ENCODE results near the gene NUAK1. TPM values are rescaled to one million over a fixed set of nuclear protein-coding genes. Genes with fewer than 3 reads are reported as not detected.

NUAK1 gene
- total RNA-seq, 1 donor from 2014 or later = 7.6 TPM

DNA sequence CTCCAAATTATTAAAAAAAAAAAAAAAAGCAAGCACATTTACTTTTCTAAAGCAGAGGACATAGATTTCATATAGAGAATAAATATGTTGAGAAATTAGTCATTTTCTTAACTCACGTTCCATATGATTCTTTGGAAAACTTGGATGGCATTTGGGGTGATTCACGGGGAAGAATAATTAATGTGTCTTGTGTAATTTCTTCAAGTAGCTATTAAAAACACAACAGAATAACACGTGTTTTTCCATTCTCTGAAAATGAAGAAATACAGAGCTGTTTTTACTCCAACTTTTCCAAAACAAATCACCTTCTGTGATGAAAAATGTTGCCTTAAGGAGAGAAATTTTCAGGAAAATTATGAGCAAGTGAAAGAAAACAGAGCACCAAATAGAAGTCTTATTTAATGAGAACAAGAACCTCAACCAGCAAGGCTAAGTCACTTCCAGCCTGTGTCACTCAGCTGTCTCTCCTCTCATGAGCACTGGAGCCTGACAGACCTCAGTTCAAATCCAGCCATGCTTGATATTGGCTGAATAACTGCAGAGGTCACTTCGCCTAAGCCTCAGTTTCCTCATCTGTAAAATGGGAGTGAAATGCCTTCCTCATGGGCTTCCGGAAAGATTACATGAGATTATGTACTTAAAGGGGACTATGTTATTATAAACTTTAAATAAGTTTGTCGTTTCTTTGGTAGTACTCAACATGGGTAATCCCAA lies 42.8 kb upstream of the NUAK1 start:
- Histone ChIP-seq H3K36me3 (ENCODE audit: control insufficient read depth, insufficient read depth, low read length) (no peaks in the 10 kb centered on the region), H3K4me3 (ENCODE audit: low read depth, low read length) (no peak overlapping the region), H3K27me3 (ENCODE audit: control insufficient read depth, insufficient read depth, low read length) (no peaks in the 10 kb centered on the region)
- FAIRE-seq (no peak), DNase-seq (ENCODE audit: low read depth) (no peak)
- TF ChIP-seq, protein P1, sequence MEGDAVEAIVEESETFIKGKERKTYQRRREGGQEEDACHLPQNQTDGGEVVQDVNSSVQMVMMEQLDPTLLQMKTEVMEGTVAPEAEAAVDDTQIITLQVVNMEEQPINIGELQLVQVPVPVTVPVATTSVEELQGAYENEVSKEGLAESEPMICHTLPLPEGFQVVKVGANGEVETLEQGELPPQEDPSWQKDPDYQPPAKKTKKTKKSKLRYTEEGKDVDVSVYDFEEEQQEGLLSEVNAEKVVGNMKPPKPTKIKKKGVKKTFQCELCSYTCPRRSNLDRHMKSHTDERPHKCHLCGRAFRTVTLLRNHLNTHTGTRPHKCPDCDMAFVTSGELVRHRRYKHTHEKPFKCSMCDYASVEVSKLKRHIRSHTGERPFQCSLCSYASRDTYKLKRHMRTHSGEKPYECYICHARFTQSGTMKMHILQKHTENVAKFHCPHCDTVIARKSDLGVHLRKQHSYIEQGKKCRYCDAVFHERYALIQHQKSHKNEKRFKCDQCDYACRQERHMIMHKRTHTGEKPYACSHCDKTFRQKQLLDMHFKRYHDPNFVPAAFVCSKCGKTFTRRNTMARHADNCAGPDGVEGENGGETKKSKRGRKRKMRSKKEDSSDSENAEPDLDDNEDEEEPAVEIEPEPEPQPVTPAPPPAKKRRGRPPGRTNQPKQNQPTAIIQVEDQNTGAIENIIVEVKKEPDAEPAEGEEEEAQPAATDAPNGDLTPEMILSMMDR (IDR thresholded peaks at IDR 0.05; ENCODE audit: insufficient read depth, low read length, severe bottlenecking) = no peak

DNA sequence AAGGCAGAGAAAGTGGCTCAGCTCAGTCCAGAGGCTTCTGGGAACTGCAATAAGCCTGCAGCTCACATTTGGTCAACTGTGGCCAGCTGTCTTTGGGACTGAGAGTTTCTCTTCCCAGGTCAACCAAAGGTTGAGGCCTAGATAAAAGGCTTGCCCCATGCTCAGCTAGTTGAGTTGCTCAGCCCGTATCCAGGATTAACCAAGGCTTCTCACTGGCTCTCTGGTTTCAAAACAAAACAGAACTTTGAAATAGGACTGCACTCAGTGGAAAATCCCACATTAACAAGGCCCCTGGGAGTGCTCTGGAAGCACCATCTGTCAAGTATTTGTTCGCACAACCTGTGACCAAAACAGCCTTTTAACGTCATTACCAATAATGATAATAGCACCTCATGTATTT lies 40.3 kb upstream of the NUAK1 start:
- Histone ChIP-seq H3K36me3 (ENCODE audit: control insufficient read depth, insufficient read depth, low read length) (no peaks in the 10 kb centered on the region), H3K27me3 (ENCODE audit: control insufficient read depth, insufficient read depth, low read length) (no peaks in the 10 kb centered on the region), H3K4me3 (ENCODE audit: low read depth, low read length) (no peak overlapping the region)
- TF ChIP-seq, protein P1 (IDR thresholded peaks at IDR 0.05; ENCODE audit: insufficient read depth, low read length, severe bottlenecking) = no peak
- DNase-seq (ENCODE audit: low read depth) (no peak), FAIRE-seq (no peak)

DNA sequence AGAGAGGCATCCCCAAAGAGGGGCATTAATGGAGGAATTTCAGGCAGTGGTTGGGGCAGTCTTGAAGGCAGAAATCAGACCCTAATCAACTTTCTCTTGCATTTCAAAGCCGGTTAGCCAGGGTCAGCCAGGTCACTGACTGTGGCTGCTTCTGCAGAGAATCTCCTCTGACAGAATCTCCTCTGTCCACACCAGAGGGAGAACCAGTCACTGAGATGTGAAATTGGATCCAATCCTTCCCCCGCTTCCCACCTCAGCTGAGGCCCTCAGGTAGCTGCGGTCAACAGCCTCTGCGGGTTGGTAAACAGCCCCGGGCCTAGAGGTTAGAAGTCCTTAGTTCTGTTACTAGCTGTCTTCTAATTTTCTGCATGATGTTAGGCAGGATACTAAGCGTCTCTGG lies 39.8 kb upstream of the NUAK1 start:
- no peak for DNase-seq (ENCODE audit: low read depth)
- TF ChIP-seq, protein P1 (IDR thresholded peaks at IDR 0.05; ENCODE audit: insufficient read depth, low read length, severe bottlenecking) = no peak
- H3K36me3 ChIP-seq (ENCODE audit: control insufficient read depth, insufficient read depth, low read length) = no peaks in the 10 kb centered on the region
- H3K27me3 ChIP-seq (ENCODE audit: control insufficient read depth, insufficient read depth, low read length) = no peaks in the 10 kb centered on the region
- no peak overlapping the region for H3K4me3 ChIP-seq (ENCODE audit: low read depth, low read length)
- FAIRE-seq = no peak

DNA sequence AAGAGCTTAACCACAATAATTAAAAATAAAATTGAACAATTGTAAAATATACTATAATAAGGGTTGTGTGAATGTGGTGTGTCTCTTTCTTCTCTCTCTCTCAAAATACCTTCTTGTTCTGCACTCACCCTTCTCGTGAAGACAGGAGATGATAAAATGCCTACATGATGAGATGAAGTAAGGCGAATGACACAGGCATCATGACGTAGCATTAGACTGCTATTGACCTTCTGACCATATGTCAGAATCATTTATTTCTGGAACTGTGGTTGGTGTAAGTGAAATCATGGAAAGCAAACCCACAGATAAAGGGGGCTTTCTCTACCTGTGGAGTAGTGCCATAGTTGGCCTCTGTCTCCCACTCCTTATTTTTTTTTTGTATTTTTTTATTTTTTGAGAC lies 37.8 kb upstream of the NUAK1 start:
- no peak for FAIRE-seq
- Histone ChIP-seq H3K36me3 (ENCODE audit: control insufficient read depth, insufficient read depth, low read length) (no peaks in the 10 kb centered on the region), H3K27me3 (ENCODE audit: control insufficient read depth, insufficient read depth, low read length) (no peaks in the 10 kb centered on the region), H3K4me3 (ENCODE audit: low read depth, low read length) (no peak overlapping the region)
- TF ChIP-seq, protein P1 (IDR thresholded peaks at IDR 0.05; ENCODE audit: insufficient read depth, low read length, severe bottlenecking) = no peak
- no peak for DNase-seq (ENCODE audit: low read depth)

DNA sequence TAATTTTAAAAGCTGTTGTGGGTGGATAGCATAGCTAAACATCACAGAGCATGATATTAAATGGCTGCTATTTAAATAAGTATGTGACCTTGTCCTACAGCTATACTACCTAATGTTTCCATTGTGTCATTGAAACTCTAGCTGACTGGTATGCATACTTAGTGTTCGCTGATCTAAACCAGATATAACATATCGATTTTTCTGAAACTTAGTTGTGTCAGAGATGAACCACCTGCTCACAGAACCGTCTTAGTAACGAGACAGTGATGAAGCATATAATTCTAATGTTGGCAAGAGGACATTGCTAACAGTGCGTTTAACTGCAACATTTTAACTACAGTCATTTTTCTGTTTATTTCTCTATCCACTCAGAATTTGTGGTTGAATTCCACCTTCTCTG lies 36.1 kb upstream of the NUAK1 start:
- TF ChIP-seq, protein P1 (IDR thresholded peaks at IDR 0.05; ENCODE audit: insufficient read depth, low read length, severe bottlenecking) = no peak
- Histone ChIP-seq H3K27me3 (ENCODE audit: control insufficient read depth, insufficient read depth, low read length) (no peaks in the 10 kb centered on the region), H3K4me3 (ENCODE audit: low read depth, low read length) (no peak overlapping the region), H3K36me3 (ENCODE audit: control insufficient read depth, insufficient read depth, low read length) (no peaks in the 10 kb centered on the region)
- DNase-seq (ENCODE audit: low read depth) (no peak), FAIRE-seq (no peak)

DNA sequence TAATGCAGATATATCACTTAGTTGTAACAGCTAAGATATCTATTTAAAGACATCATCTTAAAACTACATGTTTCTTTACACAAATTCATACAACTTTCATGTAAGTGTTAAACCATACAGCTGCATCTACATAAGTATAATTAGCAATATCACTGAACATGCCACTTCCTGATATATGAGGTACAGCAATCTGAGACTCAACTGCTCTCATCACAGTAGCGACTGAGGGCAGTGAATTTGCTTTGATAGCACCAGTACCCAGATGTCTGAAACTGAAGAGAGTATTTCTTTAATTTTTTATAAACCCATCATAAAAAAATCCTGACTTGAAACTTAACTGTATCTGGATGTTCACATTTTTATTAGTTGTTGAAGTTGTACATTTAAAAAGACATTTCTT lies 34.7 kb upstream of the NUAK1 start:
- TF ChIP-seq, protein P1 (IDR thresholded peaks at IDR 0.05; ENCODE audit: insufficient read depth, low read length, severe bottlenecking) = no peak
- no peak for DNase-seq (ENCODE audit: low read depth)
- H3K4me3 ChIP-seq (ENCODE audit: low read depth, low read length) = no peak overlapping the region
- no peaks in the 10 kb centered on the region for H3K36me3 ChIP-seq (ENCODE audit: control insufficient read depth, insufficient read depth, low read length)
- FAIRE-seq = no peak
- H3K27me3 ChIP-seq (ENCODE audit: control insufficient read depth, insufficient read depth, low read length) = no peaks in the 10 kb centered on the region

All from bronchial epithelial cell (primary cell).